LoVo (cell line): Measurements from ENCODE around the gene UGT1A4.
"Not testable (repeated sequence)": the region's sequence is repeated elsewhere in the genome, so short reads cannot be mapped to it uniquely, and the experiment has no call there.

Experiments
- DNase-seq: peaks from one replicate; pipeline ENCODE4 v3.0.0-alpha.2; 2016; ENCODE audit warnings: low spot score

UGT1A4 gene

DNA sequence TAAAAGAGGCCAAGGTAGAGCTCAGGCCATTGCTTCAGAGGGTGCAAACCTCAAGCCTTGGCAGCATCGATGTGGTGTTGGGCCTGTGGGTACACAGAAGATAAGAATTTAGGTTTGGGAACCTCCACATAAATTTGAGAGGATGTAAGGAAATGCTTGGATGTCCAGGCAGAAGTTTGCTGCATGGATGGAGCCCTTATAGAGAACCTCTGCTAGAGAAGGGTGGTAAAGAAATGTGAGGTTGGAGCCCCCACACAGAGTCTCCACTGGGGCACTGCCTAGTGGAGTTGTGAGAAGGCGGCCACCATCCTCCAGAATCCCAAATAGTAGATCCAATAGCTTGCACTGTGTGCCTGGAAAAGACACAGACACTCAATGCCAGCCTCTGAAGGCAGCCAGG, 32.2 kb downstream of the UGT1A4 start:
- DNase-seq: not testable (repeated sequence)

- DNase-seq: not testable (repeated sequence)
Observed at GRCh38 chr2:233751212-233752009, 32.9 kb downstream of the UGT1A4 start.

GRCh38 chr2:233754872-233755611, 36.5 kb downstream of the UGT1A4 start:
- no peak for DNase-seq

- DNase-seq: peak; percentile 69
Observed at GRCh38 chr2:233756429-233757081, 38.0 kb downstream of the UGT1A4 start.

DNA sequence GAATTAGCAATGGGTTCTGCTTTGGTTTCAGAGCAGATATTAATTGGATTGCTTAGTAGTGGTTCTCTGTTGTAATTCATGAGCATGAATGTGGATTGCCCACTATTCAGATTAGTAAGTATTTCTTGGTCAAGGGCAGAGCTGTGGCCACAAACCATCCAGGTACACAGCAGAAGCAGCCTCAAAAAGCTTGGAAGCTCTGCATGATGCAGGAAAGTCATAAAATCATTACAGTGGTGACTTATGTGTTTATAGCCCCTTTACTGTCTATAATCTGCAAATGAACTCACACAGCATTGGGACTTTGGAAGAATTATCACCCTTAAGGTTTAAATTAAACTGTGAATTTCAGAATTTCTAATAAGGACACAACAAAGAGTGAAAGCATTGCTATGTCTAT, 39.6 kb downstream of the UGT1A4 start:
- no peak for DNase-seq

DNA sequence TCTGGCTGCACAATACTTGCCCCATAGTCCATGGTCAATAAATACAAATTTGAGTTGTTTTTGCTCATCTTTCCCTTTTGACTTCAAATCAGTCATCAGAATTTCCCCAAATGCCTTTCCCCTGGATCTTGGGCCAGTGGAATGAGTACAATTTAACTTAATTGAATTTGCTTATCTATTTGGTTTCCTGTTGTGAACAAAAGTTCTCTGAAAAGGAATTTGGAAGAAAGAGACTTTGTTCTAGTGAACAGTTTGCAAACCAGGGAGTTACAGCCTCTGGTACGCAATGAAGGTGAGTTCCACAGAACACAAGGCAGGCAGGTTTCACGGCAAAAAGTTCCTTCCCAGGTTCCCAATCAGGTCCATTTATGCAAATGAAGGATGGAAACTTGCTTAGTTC, 40.3 kb downstream of the UGT1A4 start:
- DNase-seq: no peak

GRCh38 chr2:233760043-233760442, 41.5 kb downstream of the UGT1A4 start, which contains the start of gene UGT1A1:
UGT1A1 (plus strand) TSS chr2:233760270; CDS start chr2:233760288, 18 bp downstream.
- DNase-seq: no peak

GRCh38 chr2:233761040-233761769, 42.7 kb downstream of the UGT1A4 start:
- DNase-seq: no peak

GRCh38 chr2:233764264-233764663, 45.7 kb downstream of the UGT1A4 start:
- DNase-seq: peak; percentile 87

- no peak for DNase-seq
Observed at GRCh38 chr2:233764761-233765160, 46.2 kb downstream of the UGT1A4 start.

DNA sequence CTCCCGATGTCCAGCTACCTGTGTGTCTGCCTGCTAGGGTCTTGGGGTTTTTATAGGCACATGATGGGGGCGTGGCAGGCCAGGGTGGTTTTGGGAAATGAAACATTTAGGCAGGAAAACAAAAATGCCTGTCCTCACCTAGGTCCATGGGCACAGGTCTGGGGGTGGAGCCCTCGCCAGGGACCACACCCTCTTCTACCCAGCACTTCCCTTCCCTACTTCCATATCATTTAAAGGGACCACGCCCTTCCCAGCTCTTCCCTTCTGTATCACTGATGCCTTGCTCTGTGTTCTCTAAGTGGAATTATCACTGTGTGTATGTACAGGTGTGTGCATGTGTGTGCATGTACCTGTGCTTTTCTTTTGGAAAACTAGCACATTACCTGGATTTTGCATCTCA, 47.9 kb downstream of the UGT1A4 start:
- no peak for DNase-seq

GRCh38 chr2:233768076-233768475, 49.5 kb downstream of the UGT1A4 start:
- no peak for DNase-seq

DNA sequence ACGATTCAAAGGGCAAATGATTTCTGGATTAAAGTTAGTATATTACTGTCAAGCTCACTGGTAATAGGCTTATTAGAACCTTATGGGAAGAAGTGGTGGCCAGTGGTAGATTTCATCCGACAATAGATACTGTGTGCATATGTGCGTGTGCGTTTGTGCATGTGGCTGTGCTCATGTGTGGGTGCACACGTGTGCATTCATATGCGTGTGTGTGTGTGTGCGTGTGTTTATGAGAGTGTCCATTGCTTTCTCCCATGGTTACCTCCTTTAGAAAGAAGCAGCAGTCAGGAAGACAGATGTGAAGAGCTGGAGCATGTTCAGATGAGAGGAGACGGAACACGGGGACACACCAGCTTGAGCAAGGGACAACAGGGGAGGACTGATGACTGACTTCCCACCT, 50.7 kb downstream of the UGT1A4 start:
- DNase-seq: no peak

DNA sequence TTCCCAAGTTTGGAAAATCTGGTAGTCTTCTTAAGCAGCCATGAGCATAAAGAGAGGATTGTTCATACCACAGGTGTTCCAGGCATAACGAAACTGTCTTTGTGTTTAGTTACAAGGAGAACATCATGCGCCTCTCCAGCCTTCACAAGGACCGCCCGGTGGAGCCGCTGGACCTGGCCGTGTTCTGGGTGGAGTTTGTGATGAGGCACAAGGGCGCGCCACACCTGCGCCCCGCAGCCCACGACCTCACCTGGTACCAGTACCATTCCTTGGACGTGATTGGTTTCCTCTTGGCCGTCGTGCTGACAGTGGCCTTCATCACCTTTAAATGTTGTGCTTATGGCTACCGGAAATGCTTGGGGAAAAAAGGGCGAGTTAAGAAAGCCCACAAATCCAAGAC, 53.6 kb downstream of the UGT1A4 start:
- no peak for DNase-seq

DNA sequence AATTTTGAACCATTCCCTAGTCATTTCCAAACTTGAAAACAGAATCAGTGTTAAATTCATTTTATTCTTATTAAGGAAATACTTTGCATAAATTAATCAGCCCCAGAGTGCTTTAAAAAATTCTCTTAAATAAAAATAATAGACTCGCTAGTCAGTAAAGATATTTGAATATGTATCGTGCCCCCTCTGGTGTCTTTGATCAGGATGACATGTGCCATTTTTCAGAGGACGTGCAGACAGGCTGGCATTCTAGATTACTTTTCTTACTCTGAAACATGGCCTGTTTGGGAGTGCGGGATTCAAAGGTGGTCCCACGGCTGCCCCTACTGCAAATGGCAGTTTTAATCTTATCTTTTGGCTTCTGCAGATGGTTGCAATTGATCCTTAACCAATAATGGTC, 54.0 kb downstream of the UGT1A4 start:
- DNase-seq: no peak

- no peak for DNase-seq
Observed at GRCh38 chr2:233773854-233774253, 55.3 kb downstream of the UGT1A4 start.

DNA sequence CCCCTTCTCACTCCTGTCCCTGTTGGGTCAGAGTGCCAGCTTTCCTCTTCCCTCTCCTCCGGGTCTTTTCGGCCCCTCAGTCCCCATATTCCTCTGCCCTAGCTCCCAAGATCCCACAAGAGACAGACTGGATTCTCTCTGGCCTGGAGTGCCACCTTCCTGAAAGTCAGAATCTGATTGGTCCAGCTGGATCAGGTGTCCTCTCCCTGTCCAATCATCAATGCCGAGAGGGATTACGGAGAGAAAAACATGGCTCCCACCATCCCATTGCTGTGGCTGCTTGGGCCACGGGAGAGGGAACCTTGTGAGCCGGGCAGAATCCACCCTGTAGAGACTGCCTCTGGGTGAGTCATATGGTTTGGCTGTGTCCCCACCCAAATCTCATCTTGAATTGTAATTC, 56.9 kb downstream of the UGT1A4 start:
- no peak for DNase-seq

DNA sequence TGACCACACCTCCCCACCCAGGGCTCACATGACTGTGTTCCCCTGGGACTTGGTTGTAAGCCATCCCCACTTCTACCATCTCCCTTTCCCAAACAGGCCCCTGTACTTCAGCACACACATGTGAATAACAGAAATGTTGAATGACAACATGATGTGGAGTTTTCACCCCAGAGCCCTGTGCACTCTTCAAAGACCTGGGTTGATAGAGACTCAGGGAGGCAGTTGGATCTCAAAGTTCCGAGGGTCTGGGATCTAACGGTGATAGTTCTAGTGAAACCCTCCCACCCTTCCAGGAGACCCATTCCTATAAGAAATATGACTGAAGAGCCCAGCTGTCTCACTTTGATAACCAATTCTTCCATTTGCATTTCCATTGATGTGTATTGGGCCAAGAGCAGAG, 59.5 kb downstream of the UGT1A4 start, which contains the start of gene MROH2A:
MROH2A (plus strand) TSS at position 301 of the 400 bp plus-strand sequence. CDS start 1,029 bp downstream, outside the sequence.
- no peak for DNase-seq

DNA sequence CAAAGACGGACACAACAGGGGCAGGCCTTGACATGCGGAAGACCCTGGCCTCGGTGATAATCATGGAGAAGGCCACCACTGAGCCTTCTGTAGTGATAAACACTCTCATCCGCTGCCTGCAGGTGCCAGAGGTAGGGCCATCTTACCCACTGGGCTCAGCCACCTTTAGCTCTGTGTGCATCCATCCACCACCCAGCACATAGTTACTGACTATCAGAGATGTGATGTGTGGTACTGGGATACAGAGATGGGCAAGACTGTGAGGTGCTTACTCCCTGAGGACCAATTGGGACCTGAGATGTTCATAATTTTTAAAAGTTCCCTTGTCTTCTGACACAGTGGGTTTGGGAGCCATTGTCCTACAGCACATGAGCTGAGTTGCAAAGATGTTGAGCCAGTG, 61.2 kb downstream of the UGT1A4 start:
- DNase-seq: no peak

GRCh38 chr2:233780771-233781170, 62.2 kb downstream of the UGT1A4 start:
- DNase-seq: no peak

DNA sequence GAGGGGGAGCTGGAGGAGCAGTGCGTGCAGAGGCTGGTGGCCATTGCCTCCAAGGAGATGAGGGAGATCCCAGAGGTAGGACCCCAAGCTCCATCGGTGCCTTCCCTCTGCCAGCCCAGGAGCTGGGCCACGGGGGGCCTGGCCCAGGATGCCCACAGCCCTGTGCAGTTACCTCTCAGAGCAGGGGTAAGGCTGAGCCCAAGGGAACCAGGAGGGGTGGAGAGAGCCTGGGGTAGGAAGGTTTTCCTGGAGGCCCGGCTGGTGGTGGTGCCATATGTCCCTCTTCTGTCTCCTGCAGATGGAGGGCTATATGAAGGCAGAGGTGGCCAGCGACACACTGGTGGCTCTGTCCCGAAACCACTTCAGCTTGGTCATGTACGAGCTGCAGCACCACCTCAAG, 71.0 kb downstream of the UGT1A4 start:
- no peak for DNase-seq
